ENCODE results near the gene NEIL3.

Gene NEIL3

DNA sequence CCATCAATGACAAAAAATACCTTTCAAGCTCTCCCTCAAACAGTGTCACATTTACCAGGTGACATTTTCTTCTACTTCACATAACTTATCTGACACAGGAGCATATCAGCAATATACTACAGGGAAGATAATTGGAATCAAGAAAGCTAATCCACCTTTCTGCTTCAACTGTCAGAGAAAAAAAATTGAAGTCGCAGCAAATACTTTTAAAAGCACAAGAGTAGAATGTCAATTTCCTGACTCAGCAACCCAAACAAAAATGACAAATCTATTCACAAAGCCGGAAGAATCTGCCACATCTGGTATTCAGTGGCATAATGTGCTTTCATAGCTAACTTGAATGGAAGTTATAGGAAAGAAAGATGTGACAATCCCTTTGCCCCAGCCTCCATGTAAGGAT lies 95.8 kb downstream of the NEIL3 start:
- peaks cover 0 to 2% of the 10 kb centered on the region in 2 experiments for H3K4me1 ChIP-seq (ENCODE audit: control insufficient read depth in 1 of 2, insufficient read depth in 2 of 2, low read length in 2 of 2)
- no peak overlapping the region for H3K4ac ChIP-seq (ENCODE audit: low read depth, low read length)
- no peaks in the 10 kb centered on the region for H3K79me2 ChIP-seq (ENCODE audit: control insufficient read depth, insufficient read depth, low read length, poor library complexity)
- H2AK5ac ChIP-seq (ENCODE audit: low read length): no peak overlapping the region
- H3K23ac ChIP-seq (ENCODE audit: low read length): no peak overlapping the region
- H2BK120ac ChIP-seq (ENCODE audit: insufficient read depth, low read length, poor library complexity): no peak overlapping the region
- no peaks in the 10 kb centered on the region for H3K27me3 ChIP-seq (ENCODE audit: insufficient read depth, low read length)
- no peak overlapping the region for H2BK5ac ChIP-seq (ENCODE audit: low read depth, low read length, poor library complexity)
- H4K12ac ChIP-seq (ENCODE audit: low read depth, low read length): no peak overlapping the region
- no peaks in the 10 kb centered on the region for H3K9me3 ChIP-seq (ENCODE audit: insufficient read depth, low read depth, low read length)
- no peak overlapping the region for H3K4me2 ChIP-seq (ENCODE audit: low read length)
- H3K18ac ChIP-seq (ENCODE audit: low read length): no peak overlapping the region
- no peaks in the 10 kb centered on the region for H3K36me3 ChIP-seq (ENCODE audit: control insufficient read depth in 1 of 2, insufficient read depth in 2 of 2, low read length in 2 of 2)
- H3K79me1 ChIP-seq (ENCODE audit: low read length): no peaks in the 10 kb centered on the region
- no peak overlapping the region for H2BK12ac ChIP-seq (ENCODE audit: low read length)
- H4K91ac ChIP-seq (ENCODE audit: low read depth, low read length): no peak overlapping the region
- H3K27ac ChIP-seq (ENCODE audit: low read depth, low read length): no peak overlapping the region
- DNase-seq: no peak
- H2AFZ ChIP-seq (ENCODE audit: insufficient read depth, low read length, poor library complexity): no peak overlapping the region
- H3K14ac ChIP-seq (ENCODE audit: low read length): no peak overlapping the region
- WGBS (ENCODE audit: extremely low coverage, insufficient coverage, insufficient read length): no CpG with 5 or more reads among the region's 2 CpGs
- H3K4me3 ChIP-seq (ENCODE audit: low read depth, low read length): no peak overlapping the region
- no peak overlapping the region for H4K8ac ChIP-seq (ENCODE audit: low read depth, low read length)
- no peak overlapping the region for H3K9ac ChIP-seq (ENCODE audit: low read length)

DNA sequence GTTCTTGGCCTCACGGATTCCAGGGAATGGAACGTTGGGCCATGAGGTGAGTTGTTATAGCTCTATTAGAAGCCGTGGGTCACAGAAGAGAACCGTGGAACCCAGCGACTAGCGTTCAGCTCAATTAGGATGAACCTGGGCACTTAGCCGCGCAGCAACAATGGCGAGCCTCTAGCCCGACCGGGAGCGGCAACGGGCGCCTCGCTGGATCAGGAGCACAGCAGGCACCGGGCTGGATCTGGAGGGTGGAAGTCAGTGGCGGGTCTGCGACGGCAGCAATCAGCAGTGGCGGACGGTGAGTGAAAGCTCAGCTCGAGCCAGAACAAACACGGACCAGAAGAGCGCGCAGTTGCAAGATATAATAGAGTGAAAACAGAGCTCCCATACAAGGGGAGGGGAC lies 98.3 kb downstream of the NEIL3 start:
- Histone ChIP-seq H3K18ac (ENCODE audit: low read length) (no peak overlapping the region), H2BK5ac (ENCODE audit: low read depth, low read length, poor library complexity) (no peak overlapping the region), H4K8ac (ENCODE audit: low read depth, low read length) (no peak overlapping the region), H2AK5ac (ENCODE audit: low read length) (no peak overlapping the region), H3K9ac (ENCODE audit: low read length) (no peak overlapping the region), H3K23ac (ENCODE audit: low read length) (no peak overlapping the region), H3K4me3 (ENCODE audit: low read depth, low read length) (no peak overlapping the region), H3K36me3 (ENCODE audit: control insufficient read depth in 1 of 2, insufficient read depth in 2 of 2, low read length in 2 of 2) (no peaks in the 10 kb centered on the region), H2AFZ (ENCODE audit: insufficient read depth, low read length, poor library complexity) (no peak overlapping the region), H2BK120ac (ENCODE audit: insufficient read depth, low read length, poor library complexity) (no peak overlapping the region), H3K4me1 (ENCODE audit: control insufficient read depth in 1 of 2, insufficient read depth in 2 of 2, low read length in 2 of 2) (no peaks in the 10 kb centered on the region), H3K27me3 (ENCODE audit: insufficient read depth, low read length) (no peaks in the 10 kb centered on the region), H4K91ac (ENCODE audit: low read depth, low read length) (no peak overlapping the region), H4K12ac (ENCODE audit: low read depth, low read length) (no peak overlapping the region), H3K14ac (ENCODE audit: low read length) (no peak overlapping the region), H3K9me3 (ENCODE audit: insufficient read depth, low read depth, low read length) (no peaks in the 10 kb centered on the region), H3K79me1 (ENCODE audit: low read length) (no peaks in the 10 kb centered on the region), H3K4me2 (ENCODE audit: low read length) (no peak overlapping the region), H3K79me2 (ENCODE audit: control insufficient read depth, insufficient read depth, low read length, poor library complexity) (no peaks in the 10 kb centered on the region), H3K4ac (ENCODE audit: low read depth, low read length) (no peak overlapping the region), H2BK12ac (ENCODE audit: low read length) (no peak overlapping the region), H3K27ac (ENCODE audit: low read depth, low read length) (no peak overlapping the region)
- WGBS (ENCODE audit: extremely low coverage, insufficient coverage, insufficient read length): no CpG with 5 or more reads among the region's 25 CpGs
- peak; percentile 11 to 29 for DNase-seq

- Histone ChIP-seq H4K12ac (ENCODE audit: low read depth, low read length) (no peak overlapping the region), H3K79me2 (ENCODE audit: control insufficient read depth, insufficient read depth, low read length, poor library complexity) (no peaks in the 10 kb centered on the region), H3K18ac (ENCODE audit: low read length) (no peak overlapping the region), H4K91ac (ENCODE audit: low read depth, low read length) (no peak overlapping the region), H3K4me2 (ENCODE audit: low read length) (no peak overlapping the region), H2BK5ac (ENCODE audit: low read depth, low read length, poor library complexity) (no peak overlapping the region), H3K4me1 (ENCODE audit: control insufficient read depth in 1 of 2, insufficient read depth in 2 of 2, low read length in 2 of 2) (no peaks in the 10 kb centered on the region), H2BK12ac (ENCODE audit: low read length) (no peak overlapping the region), H3K27ac (ENCODE audit: low read depth, low read length) (no peak overlapping the region), H3K36me3 (ENCODE audit: control insufficient read depth in 1 of 2, insufficient read depth in 2 of 2, low read length in 2 of 2) (no peaks in the 10 kb centered on the region), H3K9me3 (ENCODE audit: insufficient read depth, low read depth, low read length) (no peaks in the 10 kb centered on the region), H2AFZ (ENCODE audit: insufficient read depth, low read length, poor library complexity) (no peak overlapping the region), H2BK120ac (ENCODE audit: insufficient read depth, low read length, poor library complexity) (no peak overlapping the region), H3K14ac (ENCODE audit: low read length) (no peak overlapping the region), H3K9ac (ENCODE audit: low read length) (no peak overlapping the region), H4K8ac (ENCODE audit: low read depth, low read length) (no peak overlapping the region), H3K27me3 (ENCODE audit: insufficient read depth, low read length) (no peaks in the 10 kb centered on the region), H3K4ac (ENCODE audit: low read depth, low read length) (no peak overlapping the region), H3K4me3 (ENCODE audit: low read depth, low read length) (no peak overlapping the region), H2AK5ac (ENCODE audit: low read length) (no peak overlapping the region), H3K79me1 (ENCODE audit: low read length) (no peaks in the 10 kb centered on the region), H3K23ac (ENCODE audit: low read length) (no peak overlapping the region)
- DNase-seq: no peak
Measured at GRCh38 chr4:177410566-177410965, 100.9 kb downstream of the NEIL3 start.

DNA sequence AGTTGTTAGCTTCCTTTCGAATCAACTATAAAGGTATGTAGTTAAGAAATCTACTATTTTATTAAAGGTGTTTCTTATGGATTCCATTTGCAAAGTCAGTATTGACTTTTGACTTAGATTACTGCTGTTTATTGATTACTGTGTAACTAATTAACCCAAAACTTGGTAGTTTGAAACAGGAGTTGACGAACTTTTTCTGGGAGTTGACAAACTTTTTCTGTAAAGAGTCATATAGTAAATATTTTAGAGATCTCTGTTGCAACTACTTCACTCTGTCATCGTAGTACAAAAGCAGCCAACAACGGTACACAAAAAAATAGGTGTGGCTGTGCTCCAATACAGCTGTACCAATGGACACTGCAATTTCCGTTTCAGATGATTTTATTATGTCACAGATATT lies 102.3 kb downstream of the NEIL3 start:
- Histone ChIP-seq H2BK12ac (ENCODE audit: low read length) (no peak overlapping the region), H2BK5ac (ENCODE audit: low read depth, low read length, poor library complexity) (no peak overlapping the region), H4K91ac (ENCODE audit: low read depth, low read length) (no peak overlapping the region), H2AK5ac (ENCODE audit: low read length) (no peak overlapping the region), H3K27me3 (ENCODE audit: insufficient read depth, low read length) (no peaks in the 10 kb centered on the region), H3K4me1 (ENCODE audit: control insufficient read depth in 1 of 2, insufficient read depth in 2 of 2, low read length in 2 of 2) (no peaks in the 10 kb centered on the region), H3K9ac (ENCODE audit: low read length) (no peak overlapping the region), H2BK120ac (ENCODE audit: insufficient read depth, low read length, poor library complexity) (no peak overlapping the region), H4K8ac (ENCODE audit: low read depth, low read length) (no peak overlapping the region), H3K4me3 (ENCODE audit: low read depth, low read length) (no peak overlapping the region), H3K4me2 (ENCODE audit: low read length) (no peak overlapping the region), H3K18ac (ENCODE audit: low read length) (no peak overlapping the region), H2AFZ (ENCODE audit: insufficient read depth, low read length, poor library complexity) (no peak overlapping the region), H3K79me1 (ENCODE audit: low read length) (no peaks in the 10 kb centered on the region), H4K12ac (ENCODE audit: low read depth, low read length) (no peak overlapping the region), H3K4ac (ENCODE audit: low read depth, low read length) (no peak overlapping the region), H3K27ac (ENCODE audit: low read depth, low read length) (no peak overlapping the region), H3K36me3 (ENCODE audit: control insufficient read depth in 1 of 2, insufficient read depth in 2 of 2, low read length in 2 of 2) (no peaks in the 10 kb centered on the region), H3K23ac (ENCODE audit: low read length) (no peak overlapping the region), H3K14ac (ENCODE audit: low read length) (no peak overlapping the region), H3K79me2 (ENCODE audit: control insufficient read depth, insufficient read depth, low read length, poor library complexity) (no peaks in the 10 kb centered on the region), H3K9me3 (ENCODE audit: insufficient read depth, low read depth, low read length) (no peaks in the 10 kb centered on the region)
- no peak for DNase-seq
- WGBS (ENCODE audit: extremely low coverage, insufficient coverage, insufficient read length): no CpG with 5 or more reads among the region's 5 CpGs

Measured in trophoblast cell (in vitro differentiated cells and primary cell).